ENCODE data around the gene ZNF467. TPM values are rescaled to one million over a fixed set of nuclear protein-coding genes. Genes with fewer than 3 reads are reported as not detected.

The ZNF467 gene, protein sequence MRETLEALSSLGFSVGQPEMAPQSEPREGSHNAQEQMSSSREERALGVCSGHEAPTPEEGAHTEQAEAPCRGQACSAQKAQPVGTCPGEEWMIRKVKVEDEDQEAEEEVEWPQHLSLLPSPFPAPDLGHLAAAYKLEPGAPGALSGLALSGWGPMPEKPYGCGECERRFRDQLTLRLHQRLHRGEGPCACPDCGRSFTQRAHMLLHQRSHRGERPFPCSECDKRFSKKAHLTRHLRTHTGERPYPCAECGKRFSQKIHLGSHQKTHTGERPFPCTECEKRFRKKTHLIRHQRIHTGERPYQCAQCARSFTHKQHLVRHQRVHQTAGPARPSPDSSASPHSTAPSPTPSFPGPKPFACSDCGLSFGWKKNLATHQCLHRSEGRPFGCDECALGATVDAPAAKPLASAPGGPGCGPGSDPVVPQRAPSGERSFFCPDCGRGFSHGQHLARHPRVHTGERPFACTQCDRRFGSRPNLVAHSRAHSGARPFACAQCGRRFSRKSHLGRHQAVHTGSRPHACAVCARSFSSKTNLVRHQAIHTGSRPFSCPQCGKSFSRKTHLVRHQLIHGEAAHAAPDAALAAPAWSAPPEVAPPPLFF
- 0.72 and 4.8 TPM in 2 replicates for total RNA-seq

DNA sequence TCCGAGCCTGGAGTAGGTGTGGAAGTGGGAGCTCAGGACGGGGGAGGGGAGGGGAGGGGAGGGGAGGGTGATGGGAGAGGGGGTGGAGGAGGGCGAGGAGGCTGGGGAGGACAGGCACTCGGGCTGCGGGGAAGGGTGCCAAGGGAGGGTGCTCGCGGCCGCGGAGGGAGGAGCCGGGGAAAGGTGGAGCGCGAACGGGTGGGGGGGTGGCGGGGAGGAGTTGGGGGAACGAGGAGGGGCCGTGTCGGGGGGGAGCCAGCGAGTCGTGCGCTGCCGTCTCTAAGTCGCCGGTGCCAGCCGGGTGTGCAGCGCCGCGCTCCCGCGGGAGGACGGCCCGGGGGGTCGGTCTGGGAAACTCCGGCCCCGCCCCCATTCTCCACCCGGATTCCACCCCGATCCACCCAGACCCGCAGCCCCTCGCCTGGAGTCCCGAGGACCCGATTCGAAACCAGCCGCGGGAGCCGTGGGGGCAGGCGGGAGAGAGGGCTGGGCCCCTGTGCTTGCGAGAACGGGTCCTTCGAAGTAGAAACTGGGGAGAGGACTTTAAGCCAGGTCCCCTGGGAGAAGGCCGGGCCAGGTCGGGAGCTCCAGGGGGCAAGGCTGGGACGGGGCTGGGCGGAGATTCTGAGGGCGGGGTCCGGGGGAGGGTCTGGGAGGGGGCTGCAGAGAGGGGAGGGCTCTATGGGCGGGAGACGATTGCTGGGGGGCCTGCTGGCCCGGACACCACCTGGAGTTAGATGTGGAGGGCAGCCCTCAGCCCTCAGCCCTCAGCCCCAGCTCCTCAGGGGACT is at the start of gene ZNF467:
Gene ZNF467 (minus strand): TSS at position 143 of the 791 bp plus-strand sequence. CDS start 2,556 bp downstream, outside the sequence.

Other genes with a start within 250 kb of the ZNF467 start
- 4.3 and 8.1 TPM in 2 replicates for gene ZNF862, start 64.8 kb upstream of the ZNF467 start, total RNA-seq
- 15.8 and 20.9 TPM in 2 replicates for gene ATP6V0E2, start 100.4 kb upstream of the ZNF467 start, total RNA-seq

Measured in placental pericyte (primary cell).